ENCODE results near the gene FOXO4.
"Not testable (repeated sequence)": the region's sequence is repeated elsewhere in the genome, so short reads cannot be mapped to it uniquely, and the experiment has no call there.

FOXO4 gene

GRCh38 chrX:71095555-71095980 lies at the start of gene FOXO4:
Gene FOXO4 (plus strand): TSS chrX:71095851. CDS start chrX:71096529, 678 bp downstream.
- H3K9me3 ChIP-seq (ENCODE audit: control insufficient read depth, low read length), result no peaks in the 10 kb centered on the region
- peak within 1 kb of the TSS; percentile 68 for H3K4me3 ChIP-seq (ENCODE audit: low read depth, low read length)
- H3K4me1 ChIP-seq, result no peaks in the 10 kb centered on the region
- no peaks in the 10 kb centered on the region for H3K36me3 ChIP-seq (ENCODE audit: control insufficient read depth, insufficient read depth, low read length)
- no peak within 1 kb of the TSS for H3K27ac ChIP-seq
- no peak within 1 kb of the TSS for H3K9ac ChIP-seq
- H3K4me2 ChIP-seq (ENCODE audit: low read length), result peak within 1 kb of the TSS; percentile 68
- H2AFZ ChIP-seq, result peak within 1 kb of the TSS; percentile 78
- TF ChIP-seq CTCF (IDR thresholded peaks at IDR 0.05), result no peak
- no peaks in the 10 kb centered on the region for H3K27me3 ChIP-seq (ENCODE audit: control insufficient read depth, insufficient read depth, low read length)
- no peaks in the 10 kb centered on the region for H3K79me2 ChIP-seq

GRCh38 chrX:71047891-71048290 lies 47.8 kb upstream of the FOXO4 start:
- H3K9ac ChIP-seq; H3K4me2 ChIP-seq (ENCODE audit: low read length); H3K4me3 ChIP-seq (ENCODE audit: low read depth, low read length); H3K4me1 ChIP-seq; H3K27ac ChIP-seq; H3K36me3 ChIP-seq (ENCODE audit: control insufficient read depth, insufficient read depth, low read length); H3K9me3 ChIP-seq (ENCODE audit: control insufficient read depth, low read length); H3K27me3 ChIP-seq (ENCODE audit: control insufficient read depth, insufficient read depth, low read length); H3K79me2 ChIP-seq; H2AFZ ChIP-seq: not testable (repeated sequence)

GRCh38 chrX:71052721-71053120 lies 42.9 kb upstream of the FOXO4 start:
- H3K9me3 ChIP-seq (ENCODE audit: control insufficient read depth, low read length), result no peaks in the 10 kb centered on the region
- no peak overlapping the region for H3K4me2 ChIP-seq (ENCODE audit: low read length)
- no peaks in the 10 kb centered on the region for H3K79me2 ChIP-seq
- no peak for TF ChIP-seq CTCF (IDR thresholded peaks at IDR 0.05)
- no peaks in the 10 kb centered on the region for H3K27me3 ChIP-seq (ENCODE audit: control insufficient read depth, insufficient read depth, low read length)
- no peak overlapping the region for H3K9ac ChIP-seq
- H3K27ac ChIP-seq, result no peak overlapping the region
- H3K36me3 ChIP-seq (ENCODE audit: control insufficient read depth, insufficient read depth, low read length), result no peaks in the 10 kb centered on the region
- H3K4me1 ChIP-seq, result no peaks in the 10 kb centered on the region
- H2AFZ ChIP-seq, result no peak overlapping the region
- no peak overlapping the region for H3K4me3 ChIP-seq (ENCODE audit: low read depth, low read length)

- no peak overlapping the region for H3K27ac ChIP-seq
- H3K4me3 ChIP-seq (ENCODE audit: low read depth, low read length), result no peak overlapping the region
- TF ChIP-seq CTCF (IDR thresholded peaks at IDR 0.05), result no peak
These were observed 42.4 kb upstream of the FOXO4 start for GRCh38 chrX:71053217-71053621.

GRCh38 chrX:71056867-71057266 lies 38.8 kb upstream of the FOXO4 start:
- H3K4me1 ChIP-seq, result no peaks in the 10 kb centered on the region
- H3K9ac ChIP-seq, result no peak overlapping the region
- no peak for TF ChIP-seq CTCF (IDR thresholded peaks at IDR 0.05)
- H3K4me2 ChIP-seq (ENCODE audit: low read length), result no peak overlapping the region
- no peaks in the 10 kb centered on the region for H3K27me3 ChIP-seq (ENCODE audit: control insufficient read depth, insufficient read depth, low read length)
- no peaks in the 10 kb centered on the region for H3K9me3 ChIP-seq (ENCODE audit: control insufficient read depth, low read length)
- H3K79me2 ChIP-seq, result no peaks in the 10 kb centered on the region
- no peak overlapping the region for H3K4me3 ChIP-seq (ENCODE audit: low read depth, low read length)
- no peaks in the 10 kb centered on the region for H3K36me3 ChIP-seq (ENCODE audit: control insufficient read depth, insufficient read depth, low read length)
- no peak overlapping the region for H3K27ac ChIP-seq
- H2AFZ ChIP-seq, result no peak overlapping the region

More at GRCh38 chrX:71053217-71053621, 42.4 kb upstream of the FOXO4 start:
- Histone ChIP-seq H3K36me3 (ENCODE audit: control insufficient read depth, insufficient read depth, low read length) (no peaks in the 10 kb centered on the region), H3K79me2 (no peaks in the 10 kb centered on the region), H3K4me2 (ENCODE audit: low read length) (no peak overlapping the region), H3K27me3 (ENCODE audit: control insufficient read depth, insufficient read depth, low read length) (no peaks in the 10 kb centered on the region), H2AFZ (no peak overlapping the region), H3K9ac (no peak overlapping the region), H3K4me1 (no peaks in the 10 kb centered on the region), H3K9me3 (ENCODE audit: control insufficient read depth, low read length) (no peaks in the 10 kb centered on the region)
